Mesendoderm (in vitro differentiated cells): Measurements from ENCODE around the gene GFM1.

ENCODE experiments used
- DNase-seq: peaks from one replicate; pipeline ENCODE4 v3.0.0; 2013
- H2AK5ac ChIP-seq: 2 replicates; pipeline ENCODE4 v1.6.1; 2013; ENCODE audit warnings: low read length, inconsistent platforms
- H2BK120ac ChIP-seq: 2 replicates; pipeline ENCODE4 v1.6.1; 2013; ENCODE audit warnings: low read depth, mild to moderate bottlenecking, low read length, moderate library complexity, mixed read lengths
- H2BK15ac ChIP-seq: replicated peaks from 2 replicates; pipeline ENCODE4 v1.6.1; 2013; ENCODE audit warnings: low read depth, mild to moderate bottlenecking, moderate library complexity
- H2BK5ac ChIP-seq: 2 replicates; pipeline ENCODE4 v1.6.1; 2013; ENCODE audit warnings: low read length, inconsistent platforms
- H3K18ac ChIP-seq: 2 replicates; pipeline ENCODE4 v1.6.1; 2013; ENCODE audit warnings: mild to moderate bottlenecking, low read length, mixed read lengths
- H3K23ac ChIP-seq: one replicate; pipeline ENCODE4 v1.6.1; 2013; ENCODE audit warnings: low read length
- H3K27ac ChIP-seq: 2 replicates; pipeline ENCODE4 v1.5.1; 2013; ENCODE audit warnings: low read depth, mild to moderate bottlenecking, inconsistent platforms, low read length, moderate library complexity
- H3K27me3 ChIP-seq: 2 replicates; pipeline ENCODE4 v1.6.1; 2013; ENCODE audit warnings: low read length, control low read depth, mild to moderate bottlenecking, inconsistent platforms; ENCODE audit not compliant: insufficient read depth, poor library complexity
- H3K36me3 ChIP-seq: 2 replicates; pipeline ENCODE4 v1.6.1; 2013; ENCODE audit warnings: low read length, inconsistent platforms; ENCODE audit not compliant: control insufficient read depth, insufficient read depth
- H3K4ac ChIP-seq: one replicate; pipeline ENCODE4 v1.6.1; 2013; ENCODE audit warnings: low read depth, mild to moderate bottlenecking, low read length, moderate library complexity
- H3K4me1 ChIP-seq: 2 replicates; pipeline ENCODE4 v1.6.1; 2013; ENCODE audit warnings: low read depth, low read length, inconsistent platforms; ENCODE audit not compliant: control insufficient read depth
- H3K4me2 ChIP-seq: 2 replicates; pipeline ENCODE4 v1.6.1; 2013; ENCODE audit warnings: low read length
- H3K4me3 ChIP-seq: 2 replicates; pipeline ENCODE4 v1.5.1; 2013; ENCODE audit warnings: mild to moderate bottlenecking, low read length
- H3K56ac ChIP-seq: one replicate; pipeline ENCODE4 v1.6.1; 2013; ENCODE audit warnings: low read length
- H3K79me1 ChIP-seq: 2 replicates; pipeline ENCODE4 v1.6.1; 2013; ENCODE audit warnings: low read length, inconsistent platforms
- H3K79me2 ChIP-seq: 2 replicates; pipeline ENCODE4 v1.6.1; 2013; ENCODE audit warnings: mild to moderate bottlenecking, low read length; ENCODE audit not compliant: control insufficient read depth, insufficient read depth
- H3K9ac ChIP-seq: 2 replicates; pipeline ENCODE4 v1.6.1; 2013; ENCODE audit warnings: low read length, inconsistent platforms
- H4K5ac ChIP-seq: one replicate; pipeline ENCODE4 v1.6.1; 2013; ENCODE audit warnings: low read length
- H4K8ac ChIP-seq: one replicate; pipeline ENCODE4 v1.6.1; 2013; ENCODE audit warnings: low read depth, mild to moderate bottlenecking, control low read depth, low read length, moderate library complexity
- WGBS: extraction: QIAGEN DNeasy Blood & Tissue Kit; methylation state at CpG from one replicate; pipeline ENCODE4 v1.1.7; 2013; ENCODE audit warnings: low lambda C conversion rate, missing lambda C conversion rate; ENCODE audit not compliant: insufficient coverage; ENCODE audit errors: extremely low coverage; 5-methylcytosine and 5-hydroxymethylcytosine counted together

Gene GFM1

GRCh38 chr3:158631981-158632380 lies 12.3 kb upstream of the GFM1 start:
- Histone ChIP-seq H3K4me2 (no peak overlapping the region), H4K8ac (no peak overlapping the region), H3K79me1 (no peaks in the 10 kb centered on the region), H4K5ac (no peak overlapping the region), H2BK120ac (no peak overlapping the region), H2BK5ac (no peak overlapping the region), H3K18ac (no peak overlapping the region), H3K56ac (no peak overlapping the region), H3K9ac (no peak overlapping the region), H3K27me3 (no peaks in the 10 kb centered on the region), H3K23ac (no peak overlapping the region), H3K4ac (no peak overlapping the region), H3K4me3 (no peak overlapping the region), H3K27ac (no peak overlapping the region), H2BK15ac (no peak overlapping the region), H3K36me3 (no peaks in the 10 kb centered on the region), H3K79me2 (no peaks in the 10 kb centered on the region), H2AK5ac (no peak overlapping the region), H3K4me1 (no peaks in the 10 kb centered on the region)
- no peak for DNase-seq

GRCh38 chr3:158640646-158641045 lies 3.7 kb upstream of the GFM1 start:
- WGBS: no CpG with 5 or more reads among the region's 7 CpGs
- no peaks in the 10 kb centered on the region for H3K79me1 ChIP-seq

GRCh38 chr3:158642005-158642404 lies 2.3 kb upstream of the GFM1 start:
- Histone ChIP-seq H4K8ac (no peak overlapping the region), H3K4me2 (no peak overlapping the region), H2BK15ac (no peak overlapping the region), H2BK120ac (no peak overlapping the region), H2BK5ac (no peak overlapping the region), H3K36me3 (no peaks in the 10 kb centered on the region), H3K18ac (no peak overlapping the region), H4K5ac (no peak overlapping the region), H3K9ac (no peak overlapping the region), H2AK5ac (no peak overlapping the region), H3K23ac (no peak overlapping the region), H3K27ac (no peak overlapping the region), H3K4ac (no peak overlapping the region), H3K79me2 (peaks cover 10% of the 10 kb centered on the region), H3K79me1 (peaks cover 2% of the 10 kb centered on the region), H3K27me3 (no peaks in the 10 kb centered on the region), H3K4me3 (no peak overlapping the region), H3K4me1 (no peaks in the 10 kb centered on the region), H3K56ac (no peak overlapping the region)
- no peak for DNase-seq
- WGBS: no CpG with 5 or more reads among the region's 7 CpGs

More at GRCh38 chr3:158640646-158641045, 3.7 kb upstream of the GFM1 start:
- no peak overlapping the region for H2AK5ac ChIP-seq
- no peak overlapping the region for H3K23ac ChIP-seq
- H3K4ac ChIP-seq: no peak overlapping the region
- no peak overlapping the region for H2BK120ac ChIP-seq
- no peak overlapping the region for H3K9ac ChIP-seq
- no peak overlapping the region for H3K56ac ChIP-seq
- H2BK5ac ChIP-seq: no peak overlapping the region
- no peak overlapping the region for H4K8ac ChIP-seq
- H3K4me3 ChIP-seq: no peak overlapping the region
- no peak overlapping the region for H4K5ac ChIP-seq
- H2BK15ac ChIP-seq: no peak overlapping the region
- H3K27me3 ChIP-seq: no peaks in the 10 kb centered on the region
- no peak overlapping the region for H3K18ac ChIP-seq
- H3K4me1 ChIP-seq: no peaks in the 10 kb centered on the region
- H3K4me2 ChIP-seq: no peak overlapping the region
- peaks cover 7% of the 10 kb centered on the region for H3K79me2 ChIP-seq
- H3K36me3 ChIP-seq: no peaks in the 10 kb centered on the region
- DNase-seq: no peak
- H3K27ac ChIP-seq: no peak overlapping the region

- Histone ChIP-seq H3K79me1 (peaks cover 2% of the 10 kb centered on the region), H3K4me2 (no peak overlapping the region), H2AK5ac (no peak overlapping the region), H2BK5ac (no peak overlapping the region), H3K27ac (no peak overlapping the region), H4K8ac (no peak overlapping the region), H3K4ac (no peak overlapping the region), H3K36me3 (no peaks in the 10 kb centered on the region), H3K56ac (no peak overlapping the region), H3K9ac (no peak overlapping the region), H2BK120ac (no peak overlapping the region), H3K4me3 (no peak overlapping the region), H3K79me2 (peaks cover 10% of the 10 kb centered on the region), H2BK15ac (no peak overlapping the region), H3K18ac (no peak overlapping the region), H3K23ac (no peak overlapping the region), H4K5ac (no peak overlapping the region), H3K4me1 (no peaks in the 10 kb centered on the region), H3K27me3 (no peaks in the 10 kb centered on the region)
- WGBS: no CpG with 5 or more reads among the region's 6 CpGs
- DNase-seq: no peak
These were observed 1.7 kb upstream of the GFM1 start for GRCh38 chr3:158642474-158643210.

GRCh38 chr3:158649791-158650190 lies 5.5 kb downstream of the GFM1 start:
- Histone ChIP-seq H3K23ac (no peak overlapping the region), H4K8ac (no peak overlapping the region), H3K27ac (no peak overlapping the region), H2BK5ac (no peak overlapping the region), H2BK15ac (no peak overlapping the region), H3K4me3 (no peak overlapping the region), H3K4ac (no peak overlapping the region), H2BK120ac (no peak overlapping the region), H2AK5ac (no peak overlapping the region), H3K36me3 (no peaks in the 10 kb centered on the region), H3K18ac (no peak overlapping the region), H3K79me1 (peaks cover 2% of the 10 kb centered on the region), H3K79me2 (peaks cover 8% of the 10 kb centered on the region), H3K27me3 (no peaks in the 10 kb centered on the region), H3K4me2 (no peak overlapping the region), H3K9ac (no peak overlapping the region), H4K5ac (no peak overlapping the region), H3K56ac (no peak overlapping the region), H3K4me1 (no peaks in the 10 kb centered on the region)
- DNase-seq: peak; percentile 27
- no CpG with 5 or more reads among the region's 4 CpGs for WGBS

- Histone ChIP-seq H3K36me3 (no peaks in the 10 kb centered on the region), H4K5ac (no peak overlapping the region), H4K8ac (no peak overlapping the region), H3K4me1 (no peaks in the 10 kb centered on the region), H3K79me2 (no peaks in the 10 kb centered on the region), H3K9ac (no peak overlapping the region), H3K56ac (no peak overlapping the region), H3K23ac (no peak overlapping the region), H3K79me1 (peaks cover 2% of the 10 kb centered on the region), H3K27ac (no peak overlapping the region), H2BK120ac (no peak overlapping the region), H3K4me3 (no peak overlapping the region), H2BK5ac (no peak overlapping the region), H2AK5ac (no peak overlapping the region), H3K4me2 (no peak overlapping the region), H3K27me3 (no peaks in the 10 kb centered on the region), H3K4ac (no peak overlapping the region), H2BK15ac (no peak overlapping the region), H3K18ac (no peak overlapping the region)
- no peak for DNase-seq
- WGBS: no CpG with 5 or more reads among the region's 2 CpGs
These were observed 6.9 kb downstream of the GFM1 start for GRCh38 chr3:158651192-158651591.
